Caco-2 (cell line): ENCODE measurements around the gene APLN. TPM values are rescaled to one million over a fixed set of nuclear protein-coding genes. Genes with fewer than 3 reads are reported as not detected.

Experiments
- BruUV-seq: library from RNA; stranded (reverse); fragments of 400-500 nt; replicated peaks from 2 replicates; lab custom pipeline; 2021; lab: Mats Ljungman, UMichigan
- CTCF ChIA-PET: fragments of 300-600 bp; sonication (Branson Sonifier 250); formaldehyde crosslinking; loops from one replicate; lab custom pipeline; 2022; ENCODE audit warnings: antibody characterized with exemption; lab: Charles Lee
- POLR2A ChIA-PET: fragments of 300-600 bp; sonication (Branson Sonifier 250); formaldehyde crosslinking; loops from one replicate; lab custom pipeline; 2022; ENCODE audit warnings: antibody characterized with exemption; lab: Charles Lee
- DNase-seq, 2 experiments: peaks; one replicate each; pipeline versions ENCODE4 v3.0.0 to v3.0.0-alpha.2; 2020 to 2022
- H3K27me3 ChIP-seq: replicated peaks from 2 replicates; pipeline ENCODE4 v1.6.0; 2011; ENCODE audit warnings: low read length; ENCODE audit not compliant: control insufficient read depth, insufficient read depth
- H3K36me3 ChIP-seq: 2 replicates; pipeline ENCODE4 v1.5.1; 2011; ENCODE audit warnings: low read length; ENCODE audit not compliant: control insufficient read depth, insufficient read depth
- H3K4me1 ChIP-seq: fragments of 250-450 bp; sonication (Bioruptor Pico); 2 replicates; pipeline ENCODE4 v1.5.1; 2020; ENCODE audit warnings: mild to moderate bottlenecking
- H3K4me3 ChIP-seq: 2 replicates; pipeline ENCODE4 v1.5.1; 2011; ENCODE audit warnings: low read depth, mild to moderate bottlenecking, control low read depth, low read length
- H3K9me3 ChIP-seq: fragments of 250-450 bp; sonication (Bioruptor Pico); 2 replicates; pipeline ENCODE4 v1.5.1; 2020; ENCODE audit warnings: mild to moderate bottlenecking, moderate library complexity
- H3K27ac Mint-ChIP-seq: one replicate; pipeline ENCODE4 v1.8.0; 2022; ENCODE audit warnings: mixed read lengths; ENCODE audit not compliant: unreplicated experiment
- H3K27me3 Mint-ChIP-seq: one replicate; pipeline ENCODE4 v1.8.0; 2022; ENCODE audit warnings: mixed read lengths; ENCODE audit not compliant: insufficient read depth, unreplicated experiment
- H3K36me3 Mint-ChIP-seq: one replicate; pipeline ENCODE4 v1.8.0; 2022; ENCODE audit warnings: mild to moderate bottlenecking, mixed read lengths; ENCODE audit not compliant: insufficient read depth, unreplicated experiment
- H3K4me1 Mint-ChIP-seq: one replicate; pipeline ENCODE4 v1.8.0; 2022; ENCODE audit warnings: low read depth, mixed read lengths; ENCODE audit not compliant: unreplicated experiment
- H3K4me3 Mint-ChIP-seq: one replicate; pipeline ENCODE4 v1.8.0; 2022; ENCODE audit warnings: mild to moderate bottlenecking, moderate library complexity, mixed read lengths; ENCODE audit not compliant: unreplicated experiment
- H3K9me3 Mint-ChIP-seq: one replicate; pipeline ENCODE4 v1.8.0; 2022; ENCODE audit warnings: mixed read lengths; ENCODE audit not compliant: unreplicated experiment
- intact Hi-C: fragments of 100-400 bp; cut with micrococcal nuclease; formaldehyde crosslinking; loops from one replicate; pipeline ENCODE4 v1.10.0; 2022; ENCODE audit not compliant: unreplicated experiment
- total RNA-seq: library from RNA; stranded (reverse); gene quantifications from 2 replicates; pipeline ENCODE4 v1.2.3, GENCODE V29; 2022
- TF ChIP-seq, protein P1 (sequence below), 2 experiments: fragments of 200-600 bp in 1 of 2; IDR thresholded peaks; 1 replicate in 1 of 2; 2 replicates in 1 of 2; pipeline versions ENCODE4 v1.5.1 to v1.8.0; 2011 to 2022; ENCODE audit warnings: antibody characterized with exemption in 1 of 2, control low read depth in 1 of 2, inconsistent platforms in 1 of 2, low read depth in 1 of 2, low read length in 1 of 2, mild to moderate bottlenecking in 1 of 2, moderate library complexity in 1 of 2; ENCODE audit not compliant: insufficient read depth in 1 of 2, severe bottlenecking in 1 of 2, unreplicated experiment in 1 of 2

APLN gene
- total RNA-seq, 1 experiment from 2014 or later, result 0.20 TPM

DNA sequence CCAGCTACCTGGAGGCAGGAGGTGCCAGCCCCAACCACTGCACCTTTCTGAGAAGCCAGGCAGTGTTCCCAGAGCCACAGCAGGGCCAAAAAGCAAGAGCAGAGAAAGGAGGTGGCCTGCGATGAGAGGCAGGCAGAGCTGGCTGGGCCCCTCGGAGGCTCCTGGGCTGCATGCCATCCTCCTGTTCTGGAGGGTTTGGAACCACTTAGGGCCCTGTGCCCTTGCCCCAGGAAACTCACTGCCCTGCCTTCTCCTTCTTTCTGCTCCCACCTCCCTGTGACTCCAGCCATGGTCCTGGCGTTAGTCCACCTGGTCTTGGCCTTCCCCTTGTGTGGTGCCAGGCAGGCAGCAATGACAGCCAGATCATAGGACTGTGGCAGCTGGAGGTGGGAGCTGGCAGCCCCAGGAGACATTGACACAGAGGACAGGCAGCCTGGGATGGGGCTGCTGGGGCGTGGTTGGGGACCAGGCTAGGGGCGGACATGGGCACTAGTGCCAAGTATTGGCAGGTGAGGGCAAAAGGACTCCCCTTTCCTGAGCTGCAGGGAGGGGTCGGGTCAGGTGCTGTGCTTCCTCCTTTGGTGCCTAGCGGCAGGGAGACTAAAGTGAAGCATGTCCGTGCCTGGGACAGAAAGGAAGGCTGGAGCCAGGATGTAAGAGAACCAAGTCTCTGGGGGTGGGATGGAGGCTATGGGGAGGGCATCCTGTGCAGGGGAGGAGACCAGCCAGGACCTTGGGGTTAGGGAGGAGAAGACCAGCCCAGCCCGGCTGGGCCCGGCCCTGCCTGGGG is 1.4 kb downstream of the APLN start:
- no peaks in the 10 kb centered on the region for H3K36me3 Mint-ChIP-seq

DNA sequence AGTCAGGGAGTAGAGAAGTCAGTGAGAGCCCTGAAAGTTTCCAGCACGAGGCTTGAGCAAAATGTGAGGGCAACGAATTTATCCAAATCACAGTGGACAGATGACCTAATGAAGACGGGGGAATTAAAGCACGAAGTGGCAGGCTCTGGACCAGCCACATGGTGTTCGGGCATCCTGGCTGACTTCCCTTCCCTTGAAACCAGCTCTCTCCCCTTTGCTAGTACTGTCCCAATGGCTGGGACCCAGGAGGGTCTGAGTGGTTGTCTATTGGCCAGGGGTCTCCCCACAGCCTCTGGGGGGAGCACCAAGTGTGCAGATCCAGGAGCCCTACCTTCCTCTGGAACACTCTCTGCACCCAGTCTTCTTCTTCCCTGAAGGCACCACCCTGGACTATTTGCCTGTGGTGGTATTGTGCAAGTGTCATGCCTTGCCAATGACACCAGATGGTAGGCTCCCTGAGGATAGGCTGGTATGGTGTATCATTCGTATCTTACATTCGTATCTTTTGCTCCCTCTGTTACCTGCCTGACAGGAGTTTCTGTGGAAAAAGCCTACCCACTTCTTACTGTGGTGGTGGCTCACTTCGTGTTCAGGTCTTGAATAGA is 2.1 kb downstream of the APLN start:
- TF ChIP-seq, protein P1, sequence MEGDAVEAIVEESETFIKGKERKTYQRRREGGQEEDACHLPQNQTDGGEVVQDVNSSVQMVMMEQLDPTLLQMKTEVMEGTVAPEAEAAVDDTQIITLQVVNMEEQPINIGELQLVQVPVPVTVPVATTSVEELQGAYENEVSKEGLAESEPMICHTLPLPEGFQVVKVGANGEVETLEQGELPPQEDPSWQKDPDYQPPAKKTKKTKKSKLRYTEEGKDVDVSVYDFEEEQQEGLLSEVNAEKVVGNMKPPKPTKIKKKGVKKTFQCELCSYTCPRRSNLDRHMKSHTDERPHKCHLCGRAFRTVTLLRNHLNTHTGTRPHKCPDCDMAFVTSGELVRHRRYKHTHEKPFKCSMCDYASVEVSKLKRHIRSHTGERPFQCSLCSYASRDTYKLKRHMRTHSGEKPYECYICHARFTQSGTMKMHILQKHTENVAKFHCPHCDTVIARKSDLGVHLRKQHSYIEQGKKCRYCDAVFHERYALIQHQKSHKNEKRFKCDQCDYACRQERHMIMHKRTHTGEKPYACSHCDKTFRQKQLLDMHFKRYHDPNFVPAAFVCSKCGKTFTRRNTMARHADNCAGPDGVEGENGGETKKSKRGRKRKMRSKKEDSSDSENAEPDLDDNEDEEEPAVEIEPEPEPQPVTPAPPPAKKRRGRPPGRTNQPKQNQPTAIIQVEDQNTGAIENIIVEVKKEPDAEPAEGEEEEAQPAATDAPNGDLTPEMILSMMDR (IDR thresholded peaks at IDR 0.05; ENCODE audit: insufficient read depth in 1 of 2, low read depth in 1 of 2, low read length in 1 of 2, severe bottlenecking in 1 of 2, unreplicated experiment in 1 of 2), result no peak
- no TSS peak for BruUV-seq
- no peaks in the 10 kb centered on the region for H3K9me3 ChIP-seq
- no peaks in the 10 kb centered on the region for H3K36me3 ChIP-seq
- no peaks in the 10 kb centered on the region for H3K36me3 Mint-ChIP-seq
- intact Hi-C loops, result loop anchor here (5.0 kb wide), 1 partner anchor 45 kb away; no protein-coding TSS in a partner anchor
- H3K4me1 Mint-ChIP-seq, result no peaks in the 10 kb centered on the region
- H3K27me3 Mint-ChIP-seq, result peaks cover 4% of the 10 kb centered on the region
- no peaks in the 10 kb centered on the region for H3K4me1 ChIP-seq
- no peak overlapping the region for H3K27ac Mint-ChIP-seq
- H3K27me3 ChIP-seq, result no peaks in the 10 kb centered on the region
- no peaks in the 10 kb centered on the region for H3K9me3 Mint-ChIP-seq
- ChIA-PET POLR2A (no interaction called here), CTCF (no interaction called here)
- DNase-seq, result no peak
- H3K4me3 Mint-ChIP-seq, result peak overlapping the region; percentile 75
- no peak overlapping the region for H3K4me3 ChIP-seq

More for the DNA sequence above, 1.4 kb downstream of the APLN start:
- peak overlapping the region; percentile 51 for H3K4me3 ChIP-seq
- H3K9me3 ChIP-seq, result no peaks in the 10 kb centered on the region
- ChIA-PET CTCF (interaction anchor here (3.0 kb wide), 1 partner anchor 73 kb away, joined by 20 read pairs; no protein-coding TSS in a partner anchor), POLR2A (no interaction called here)
- H3K4me1 ChIP-seq, result no peaks in the 10 kb centered on the region
- H3K9me3 Mint-ChIP-seq, result no peaks in the 10 kb centered on the region
- peaks cover 4% of the 10 kb centered on the region for H3K27me3 Mint-ChIP-seq
- H3K27ac Mint-ChIP-seq, result no peak overlapping the region
- intact Hi-C loops, result loop anchor here (5.0 kb wide), 1 partner anchor 46 kb away; no protein-coding TSS in a partner anchor
- H3K4me1 Mint-ChIP-seq, result no peaks in the 10 kb centered on the region
- H3K4me3 Mint-ChIP-seq, result peak overlapping the region; percentile 75
- BruUV-seq, result no TSS peak
- H3K36me3 ChIP-seq, result no peaks in the 10 kb centered on the region
- TF ChIP-seq, protein P1 (IDR thresholded peaks at IDR 0.05; ENCODE audit: insufficient read depth in 1 of 2, low read depth in 1 of 2, low read length in 1 of 2, severe bottlenecking in 1 of 2, unreplicated experiment in 1 of 2), result no peak
- no peak for DNase-seq
- no peaks in the 10 kb centered on the region for H3K27me3 ChIP-seq

DNA sequence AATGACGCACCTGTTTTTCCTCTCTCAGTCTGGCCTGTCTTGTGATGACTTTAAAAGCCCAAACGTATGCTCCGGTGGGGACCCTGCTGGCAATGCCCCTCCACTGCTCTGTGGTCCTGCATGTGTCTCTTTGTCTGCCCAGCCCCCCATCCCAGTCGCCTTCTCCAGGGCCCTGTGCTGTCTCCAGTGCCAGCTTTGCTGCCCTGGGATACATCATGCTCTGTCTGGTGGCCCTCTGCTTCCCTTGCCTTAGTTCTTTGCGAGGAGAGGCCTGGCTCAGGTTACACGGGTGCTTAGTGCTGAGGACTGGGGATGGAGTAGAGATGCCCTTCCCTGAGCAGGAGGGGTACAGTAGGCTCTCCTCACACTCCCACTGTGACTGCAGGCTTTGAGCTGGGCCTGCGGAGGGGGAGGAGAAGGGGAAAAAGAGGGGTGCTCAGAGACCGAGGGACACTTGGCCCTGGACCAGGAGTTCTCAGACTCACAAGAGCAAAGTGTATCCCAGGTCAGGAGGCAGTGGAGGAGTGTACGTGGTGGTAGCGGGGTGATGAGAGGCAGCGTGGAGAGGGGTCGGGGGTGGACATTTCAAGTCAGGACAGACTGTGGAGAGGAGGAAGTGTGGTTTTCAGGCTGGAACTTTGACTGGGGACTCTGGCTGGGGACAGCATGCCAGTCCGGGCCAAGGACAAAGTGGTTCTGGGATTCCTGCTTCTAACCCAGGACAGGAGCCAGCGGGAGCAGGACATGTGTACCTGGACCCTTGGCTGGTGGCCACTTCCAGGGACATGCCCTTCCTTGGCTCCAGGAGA is 2.8 kb downstream of the APLN start:
- no peaks in the 10 kb centered on the region for H3K9me3 Mint-ChIP-seq
- Histone ChIP-seq H3K27me3 (no peaks in the 10 kb centered on the region), H3K9me3 (no peaks in the 10 kb centered on the region), H3K4me3 (no peak overlapping the region), H3K36me3 (no peaks in the 10 kb centered on the region), H3K4me1 (no peaks in the 10 kb centered on the region)
- CTCF ChIA-PET, result no interaction called here
- H3K4me1 Mint-ChIP-seq, result no peaks in the 10 kb centered on the region
- H3K36me3 Mint-ChIP-seq, result no peaks in the 10 kb centered on the region
- intact Hi-C loops, result loop anchor here (5.0 kb wide), 1 partner anchor 45 kb away; no protein-coding TSS in a partner anchor
- no peak for DNase-seq
- TF ChIP-seq, protein P1 (IDR thresholded peaks at IDR 0.05; ENCODE audit: insufficient read depth in 1 of 2, low read depth in 1 of 2, low read length in 1 of 2, severe bottlenecking in 1 of 2, unreplicated experiment in 1 of 2), result no peak
- H3K4me3 Mint-ChIP-seq, result no peak overlapping the region
- POLR2A ChIA-PET, result no interaction called here
- no peak overlapping the region for H3K27ac Mint-ChIP-seq
- no TSS peak for BruUV-seq
- H3K27me3 Mint-ChIP-seq, result peaks cover 4% of the 10 kb centered on the region
